DMS79 (cell line): Measurements from ENCODE around the gene HNRNPAB.
"Not testable (repeated sequence)": the region's sequence is repeated elsewhere in the genome, so short reads cannot be mapped to it uniquely, and the experiment has no call there.

Source experiments
- DNase-seq: peaks from one replicate; lab custom pipeline; 2025; lab: John Stamatoyannopoulos, UW

The HNRNPAB gene

GRCh38 chr5:178230879-178231538, 26.7 kb downstream of the HNRNPAB start:
- DNase-seq, result no peak

- no peak for DNase-seq
Observed at GRCh38 chr5:178231539-178232123, 27.3 kb downstream of the HNRNPAB start.

- peak; percentile 26 for DNase-seq
Observed at GRCh38 chr5:178232124-178232919, 28.0 kb downstream of the HNRNPAB start, which contains the start of gene PHYKPL. PHYKPL (minus strand) TSS chr5:178232802; CDS start chr5:178232550, 252 bp downstream.

GRCh38 chr5:178232920-178233429, 28.6 kb downstream of the HNRNPAB start:
- DNase-seq, result no peak

- no peak for DNase-seq
Observed at GRCh38 chr5:178234121-178234749, 29.9 kb downstream of the HNRNPAB start.

GRCh38 chr5:178234750-178235587, 30.6 kb downstream of the HNRNPAB start:
- DNase-seq, result no peak

GRCh38 chr5:178235588-178235974, 31.2 kb downstream of the HNRNPAB start:
- no peak for DNase-seq

- no peak for DNase-seq
Observed at GRCh38 chr5:178236126-178236525, 31.8 kb downstream of the HNRNPAB start.

- no peak for DNase-seq
Observed at GRCh38 chr5:178236679-178237078, 32.3 kb downstream of the HNRNPAB start.

- DNase-seq, result no peak
Observed at GRCh38 chr5:178237431-178238312, 33.3 kb downstream of the HNRNPAB start.

- no peak for DNase-seq
Observed at GRCh38 chr5:178238313-178238635, 33.9 kb downstream of the HNRNPAB start.

GRCh38 chr5:178238711-178239592, 34.6 kb downstream of the HNRNPAB start:
- DNase-seq, result no peak

- not testable (repeated sequence) for DNase-seq
Observed at GRCh38 chr5:178239626-178240301, 35.4 kb downstream of the HNRNPAB start.

GRCh38 chr5:178240341-178240741, 36.0 kb downstream of the HNRNPAB start:
- no peak for DNase-seq

- DNase-seq, result no peak
Observed at GRCh38 chr5:178240766-178241165, 36.4 kb downstream of the HNRNPAB start.

GRCh38 chr5:178241231-178241663, 36.9 kb downstream of the HNRNPAB start:
- no peak for DNase-seq

- no peak for DNase-seq
Observed at GRCh38 chr5:178241688-178242231, 37.4 kb downstream of the HNRNPAB start.

GRCh38 chr5:178242416-178242815, 38.1 kb downstream of the HNRNPAB start:
- DNase-seq, result no peak

GRCh38 chr5:178244576-178244975, 40.2 kb downstream of the HNRNPAB start:
- no peak for DNase-seq
